HEK293T (cell line): ENCODE data around the gene PCAT6.

Experiments used
- ARNT ChIP-seq: fragments of 450-650 bp; IDR thresholded peaks from 2 replicates; pipeline ENCODE4 v1.6.1; 2017; ENCODE audit warnings: mild to moderate bottlenecking
- BHLHE40 ChIP-seq: fragments of 450-650 bp; IDR thresholded peaks from 2 replicates; pipeline ENCODE4 v1.6.1; 2016; ENCODE audit warnings: mild to moderate bottlenecking, moderate library complexity, borderline replicate concordance
- ELF4 ChIP-seq: fragments of 450-650 bp; IDR thresholded peaks from 2 replicates; pipeline ENCODE4 v1.6.1; 2017; ENCODE audit warnings: antibody characterized with exemption
- FOXM1 ChIP-seq: fragments of 450-650 bp; IDR thresholded peaks from 2 replicates; pipeline ENCODE4 v1.6.1; 2017; ENCODE audit warnings: mild to moderate bottlenecking, borderline replicate concordance
- L3MBTL2 ChIP-seq: fragments of 450-650 bp; conservative IDR thresholded peaks from 2 replicates; pipeline ENCODE4 v1.6.1; 2016; ENCODE audit warnings: mild to moderate bottlenecking
- LEF1 ChIP-seq: fragments of 450-650 bp; IDR thresholded peaks from 2 replicates; pipeline ENCODE4 v1.6.1; 2017; ENCODE audit warnings: mild to moderate bottlenecking, borderline replicate concordance
- SP1 ChIP-seq: fragments of 450-650 bp; IDR thresholded peaks from 2 replicates; pipeline ENCODE4 v1.6.1; 2017
- SUZ12 ChIP-seq: fragments of 450-650 bp; IDR thresholded peaks from 2 replicates; pipeline ENCODE4 v1.6.1; 2016; ENCODE audit warnings: mild to moderate bottlenecking

GRCh38 chr1:202804126-202804525 lies 6.6 kb upstream of the PCAT6 start:
- TF ChIP-seq ELF4 = no peak
- no peak for TF ChIP-seq FOXM1
- no peak for TF ChIP-seq SP1
- no peak for TF ChIP-seq LEF1
- TF ChIP-seq SUZ12 = no peak
- TF ChIP-seq BHLHE40 = no peak
- TF ChIP-seq ARNT = no peak
- no peak for TF ChIP-seq L3MBTL2
